Esophagus (tissue), 2 donors: Measurements from ENCODE around the gene OR5AL1. TPM values are rescaled to one million over a fixed set of nuclear protein-coding genes. Genes with fewer than 3 reads are reported as not detected.
"Not testable (repeated sequence)": the region's sequence is repeated elsewhere in the genome, so short reads cannot be mapped to it uniquely, and the experiment has no call there.

Experiments used
- H3K27ac ChIP-seq, 2 donors: one replicate each; pipeline ENCODE4 v1.5.1; 2013; ENCODE audit warnings: low read depth in 2 of 2, mild to moderate bottlenecking in 2 of 2, inconsistent platforms in 1 of 2, low read length in 1 of 2, moderate library complexity in 1 of 2
- H3K27me3 ChIP-seq, 2 donors: one replicate each; pipeline ENCODE4 v1.6.1; 2013; ENCODE audit warnings: low read length in 2 of 2, control low read depth in 1 of 2, mild to moderate bottlenecking in 1 of 2; ENCODE audit not compliant: insufficient read depth in 2 of 2, control insufficient read depth in 1 of 2
- H3K36me3 ChIP-seq, 2 donors: one replicate each; pipeline ENCODE4 v1.6.1; 2013; ENCODE audit warnings: low read length in 1 of 2; ENCODE audit not compliant: control insufficient read depth in 2 of 2, insufficient read depth in 2 of 2
- H3K4me1 ChIP-seq, 2 donors: one replicate each; pipeline ENCODE4 v1.6.1; 2013; ENCODE audit warnings: low read length in 1 of 2; ENCODE audit not compliant: control insufficient read depth in 2 of 2, insufficient read depth in 2 of 2
- H3K4me3 ChIP-seq, 2 donors: one replicate each; pipeline ENCODE4 v1.5.1; 2013; ENCODE audit warnings: low read length in 2 of 2, mild to moderate bottlenecking in 2 of 2, low read depth in 1 of 2, moderate library complexity in 1 of 2
- H3K9me3 ChIP-seq, 2 donors: one replicate each; pipeline ENCODE4 v1.6.1; 2013; ENCODE audit warnings: mild to moderate bottlenecking in 2 of 2, low read depth in 1 of 2, low read length in 1 of 2, moderate library complexity in 1 of 2; ENCODE audit not compliant: control insufficient read depth in 2 of 2, insufficient read depth in 1 of 2
- WGBS, 2 donors: extraction: QIAGEN DNeasy Blood & Tissue Kit; methylation state at CpG; one replicate each; pipeline ENCODE4 v1.1.7; 2013; 5-methylcytosine and 5-hydroxymethylcytosine counted together
- polyA plus RNA-seq, 2 donors: library from polyadenylated mRNA; stranded (reverse); fragments of 200-250 nt; gene quantifications; one replicate each; pipeline ENCODE4 v1.2.3, GENCODE V29; 2013
- donor health status: healthy with polysubstance abuse.
- donor health status: Bipolar disorder and iron deficiency.

The OR5AL1 gene
- polyA plus RNA-seq, result not detected

DNA sequence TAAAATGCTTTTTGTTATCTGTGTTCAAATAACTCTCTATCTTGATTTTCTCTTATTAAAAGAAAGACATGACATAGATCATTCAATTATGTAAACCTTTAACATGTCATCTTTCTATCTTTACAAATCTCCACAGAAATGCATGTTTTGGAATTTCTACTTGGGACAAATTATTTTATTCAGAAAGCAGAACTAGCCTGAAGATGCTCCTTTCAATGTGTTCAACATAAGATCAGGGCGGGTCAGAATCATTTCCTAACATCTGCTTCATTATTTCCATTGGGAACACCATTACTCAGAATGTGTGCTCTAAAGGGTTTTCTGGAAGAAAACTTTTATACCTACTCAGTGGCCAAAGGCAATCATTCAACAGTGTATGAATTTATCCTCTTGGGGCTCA is at the start of gene OR5AL1:
OR5AL1 (plus strand) TSS at position 301 of the 400 bp plus-strand sequence.
- Histone ChIP-seq H3K27ac (no peak within 1 kb of the TSS), H3K4me3 (no peak within 1 kb of the TSS), H3K36me3 (no peaks in the 10 kb centered on the region), H3K27me3 (no peaks in the 10 kb centered on the region), H3K9me3 (no peaks in the 10 kb centered on the region), H3K4me1 (no peaks in the 10 kb centered on the region)
- WGBS, 2 donors, result 77 to 87% methylated on average over 1 of the region's 1 CpG

DNA sequence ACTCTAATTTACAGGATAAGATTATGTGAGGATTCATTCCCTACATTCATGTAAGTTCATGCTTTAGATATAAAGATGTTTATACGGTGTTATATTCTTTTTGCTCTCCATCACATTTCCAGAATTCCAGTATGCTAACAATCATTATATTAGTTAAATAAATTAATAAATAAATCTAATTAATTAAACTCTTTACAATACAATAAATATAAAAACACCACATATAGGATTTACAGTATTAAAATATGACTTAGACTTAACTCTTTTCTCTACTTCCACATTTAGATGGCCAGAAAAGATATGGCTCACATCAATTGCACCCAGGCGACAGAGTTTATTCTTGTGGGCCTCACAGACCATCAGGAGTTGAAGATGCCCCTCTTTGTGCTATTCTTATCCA is 37.2 kb upstream of the OR5AL1 start, which contains the start of gene OR8U1:
OR8U1 (plus strand) TSS at position 301 of the 400 bp plus-strand sequence; CDS start at position 301, 0 bp downstream.
- H3K36me3 ChIP-seq, result no peaks in the 10 kb centered on the region
- H3K9me3 ChIP-seq, result no peaks in the 10 kb centered on the region
- H3K4me1 ChIP-seq, result no peaks in the 10 kb centered on the region
- H3K27ac ChIP-seq, result no peak within 1 kb of the TSS
- no peak within 1 kb of the TSS for H3K4me3 ChIP-seq
- WGBS, 2 donors, result 77 to 87% methylated on average over 2 of the region's 2 CpGs
- H3K27me3 ChIP-seq, result no peaks in the 10 kb centered on the region

DNA sequence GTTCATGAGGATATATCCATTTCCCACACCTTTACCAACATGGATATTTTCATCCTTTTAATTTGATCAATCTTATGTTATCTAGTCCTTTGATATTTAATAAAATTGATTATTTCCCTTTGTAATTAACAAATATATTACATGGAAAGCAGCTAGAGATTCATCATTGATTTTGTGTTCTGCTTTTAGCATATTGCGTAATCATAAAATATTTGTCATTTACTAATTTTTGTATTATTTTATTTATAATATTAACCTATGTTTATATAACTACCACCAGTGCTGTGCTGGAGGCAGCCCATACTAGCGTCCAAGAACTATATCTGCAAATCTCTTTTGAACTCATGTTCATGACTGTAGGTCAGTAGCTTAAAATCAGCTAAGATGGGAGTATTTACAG is 32.4 kb upstream of the OR5AL1 start:
- no peak overlapping the region for H3K27ac ChIP-seq
- H3K9me3 ChIP-seq, result no peaks in the 10 kb centered on the region
- no peak overlapping the region for H3K4me3 ChIP-seq
- no peaks in the 10 kb centered on the region for H3K4me1 ChIP-seq
- H3K27me3 ChIP-seq, result no peaks in the 10 kb centered on the region
- 65 to 68% methylated on average over 2 of the region's 2 CpGs for WGBS, 2 donors
- H3K36me3 ChIP-seq, result no peaks in the 10 kb centered on the region

DNA sequence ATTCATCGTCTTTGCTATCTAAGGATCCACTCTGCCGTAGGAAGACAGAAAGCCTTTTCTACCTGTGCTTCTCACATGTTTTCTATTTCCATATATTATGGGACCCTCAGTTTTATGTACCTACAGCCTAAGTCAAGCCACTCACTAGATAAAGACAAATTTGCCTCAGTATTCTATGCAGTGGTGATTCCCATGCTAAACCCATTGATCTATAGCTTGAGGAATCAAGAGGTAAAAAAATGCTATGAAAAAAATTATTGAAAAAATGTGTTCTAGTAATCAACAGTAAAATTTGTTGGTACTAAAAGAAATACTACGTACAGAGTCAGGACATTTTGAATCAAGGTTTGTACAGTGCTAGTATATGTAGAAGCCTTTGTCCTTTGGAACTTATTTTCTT is 18.1 kb upstream of the OR5AL1 start:
- H3K36me3 ChIP-seq, result no peaks in the 10 kb centered on the region
- no peak overlapping the region for H3K27ac ChIP-seq
- 82 to 89% methylated on average over 3 of the region's 3 CpGs for WGBS, 2 donors
- H3K27me3 ChIP-seq, result no peaks in the 10 kb centered on the region
- H3K9me3 ChIP-seq, result no peaks in the 10 kb centered on the region
- no peak overlapping the region for H3K4me3 ChIP-seq
- no peaks in the 10 kb centered on the region for H3K4me1 ChIP-seq

- Histone ChIP-seq H3K4me3 (no peak overlapping the region), H3K9me3 (no peaks in the 10 kb centered on the region), H3K36me3 (no peaks in the 10 kb centered on the region), H3K27ac (no peak overlapping the region), H3K27me3 (no peaks in the 10 kb centered on the region), H3K4me1 (no peaks in the 10 kb centered on the region)
- WGBS, 2 donors, result 55 to 56% methylated on average over 3 of the region's 3 CpGs
Observed at GRCh38 chr11:56396047-56396446, 16.4 kb upstream of the OR5AL1 start.

DNA sequence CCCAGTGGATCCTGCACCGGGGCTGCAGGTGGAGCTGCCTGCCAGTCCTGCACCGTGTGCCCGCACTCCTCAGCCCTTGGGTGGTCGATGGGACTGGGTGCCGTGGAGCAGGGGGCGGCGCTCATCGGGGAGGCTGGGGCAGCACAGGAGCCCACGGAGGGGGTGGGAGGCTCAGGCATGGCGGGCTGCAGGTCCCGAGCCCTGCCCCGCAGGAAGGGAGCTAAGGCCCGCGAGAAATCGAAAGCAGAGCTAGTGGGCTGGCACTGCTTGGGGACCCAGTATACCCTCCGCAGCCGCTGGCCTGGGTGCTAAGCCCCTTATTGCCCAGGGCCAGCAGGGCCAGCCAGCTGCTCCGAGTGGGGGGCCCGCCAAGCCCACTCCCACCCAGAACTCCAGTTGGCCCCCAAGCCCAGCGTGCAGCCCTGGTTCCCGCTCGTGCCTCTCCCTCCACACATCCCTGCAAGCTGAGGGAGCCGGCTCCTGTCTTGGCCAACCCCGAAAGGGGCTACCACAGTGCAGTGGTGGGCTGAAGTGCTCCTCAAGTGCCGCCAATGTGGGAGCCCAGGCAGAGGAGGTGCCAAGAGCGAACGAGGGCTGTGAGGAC is 10.5 kb upstream of the OR5AL1 start:
- WGBS, 2 donors, result 88 to 93% methylated on average over 26 to 27 of the region's 27 CpGs
- H3K27ac ChIP-seq, H3K27me3 ChIP-seq, H3K4me3 ChIP-seq, H3K4me1 ChIP-seq, H3K36me3 ChIP-seq, H3K9me3 ChIP-seq: not testable (repeated sequence)

- H3K36me3 ChIP-seq, result no peaks in the 10 kb centered on the region
- H3K27me3 ChIP-seq, result no peaks in the 10 kb centered on the region
- H3K27ac ChIP-seq, result no peak overlapping the region
- H3K4me3 ChIP-seq, result no peak overlapping the region
- H3K9me3 ChIP-seq, result peaks cover 2 to 5% of the 10 kb centered on the region in 2 donors
- no peaks in the 10 kb centered on the region for H3K4me1 ChIP-seq
- WGBS, 2 donors, result 79 to 88% methylated on average over 2 of the region's 2 CpGs
Observed at GRCh38 chr11:56404393-56404792, 8.1 kb upstream of the OR5AL1 start.

DNA sequence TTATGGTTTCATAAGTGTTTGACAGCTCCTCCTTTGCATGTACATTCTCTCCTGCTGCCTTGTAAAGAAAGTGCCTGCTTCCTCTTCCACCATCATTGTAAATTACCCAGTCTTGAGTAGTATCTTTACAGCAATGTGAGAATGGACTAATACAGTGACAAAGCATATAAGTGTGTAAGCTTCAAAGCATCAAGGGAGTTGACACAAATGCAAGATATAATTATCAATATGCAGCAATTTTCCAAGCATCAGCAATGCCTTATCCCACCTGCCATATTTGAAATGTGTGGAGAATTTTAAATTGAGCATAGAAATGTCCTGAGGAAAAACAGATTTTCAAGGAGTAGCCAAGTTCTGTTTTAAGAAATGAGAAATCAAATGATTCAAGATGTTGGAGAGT is 1.7 kb upstream of the OR5AL1 start:
- Histone ChIP-seq H3K27me3 (no peaks in the 10 kb centered on the region), H3K9me3 (no peaks in the 10 kb centered on the region), H3K27ac (no peak overlapping the region), H3K4me3 (no peak overlapping the region), H3K4me1 (no peaks in the 10 kb centered on the region), H3K36me3 (no peaks in the 10 kb centered on the region)

DNA sequence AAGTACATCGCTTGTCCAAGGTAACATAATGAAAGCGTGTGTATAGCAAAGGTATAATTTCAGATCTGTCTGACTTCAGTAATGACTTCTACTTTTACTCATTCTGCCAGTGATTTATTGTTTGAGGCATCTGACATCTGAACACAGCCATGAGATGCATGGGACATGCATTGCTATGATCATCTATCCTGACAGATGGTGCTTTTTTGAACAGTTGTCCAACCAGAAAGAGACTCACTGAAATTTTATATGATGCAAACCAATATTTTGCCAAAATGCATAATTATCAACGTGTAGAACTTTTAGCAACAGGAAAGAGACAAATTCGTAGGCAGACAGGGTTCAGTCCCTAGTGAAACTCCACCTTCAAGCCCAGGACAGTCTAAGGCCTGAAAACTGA is 41.0 kb downstream of the OR5AL1 start:
- Histone ChIP-seq H3K9me3 (no peaks in the 10 kb centered on the region), H3K27ac (no peak overlapping the region), H3K4me1 (no peaks in the 10 kb centered on the region), H3K4me3 (no peak overlapping the region), H3K27me3 (no peaks in the 10 kb centered on the region), H3K36me3 (no peaks in the 10 kb centered on the region)
- 68 to 69% methylated on average over 4 of the region's 4 CpGs for WGBS, 2 donors

DNA sequence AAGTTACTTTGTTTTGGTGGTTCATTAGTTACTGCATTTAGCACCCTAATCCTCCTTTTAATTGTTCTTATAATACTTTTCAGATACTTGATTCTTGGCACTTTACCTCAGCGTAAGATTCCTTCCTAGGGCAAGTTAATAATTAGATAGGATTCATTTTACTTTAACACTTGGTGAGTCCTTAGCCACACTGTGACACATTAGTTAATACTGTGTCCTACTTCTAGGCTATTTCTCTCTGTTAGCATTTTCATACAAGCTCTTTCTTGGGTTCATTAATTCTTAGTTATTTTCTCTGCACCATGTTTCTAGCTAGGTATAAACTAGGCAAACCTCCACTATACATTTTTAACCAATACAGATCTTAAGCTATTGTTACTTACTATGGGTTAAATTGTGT is 44.6 kb downstream of the OR5AL1 start:
- no peaks in the 10 kb centered on the region for H3K4me1 ChIP-seq
- no peak overlapping the region for H3K4me3 ChIP-seq
- peaks cover 0 to 2% of the 10 kb centered on the region in 2 donors for H3K9me3 ChIP-seq
- H3K27me3 ChIP-seq, result no peaks in the 10 kb centered on the region
- WGBS, 2 donors, result 69 to 82% methylated on average over 1 of the region's 1 CpG
- no peak overlapping the region for H3K27ac ChIP-seq
- H3K36me3 ChIP-seq, result no peaks in the 10 kb centered on the region
